Lower lobe of right lung (tissue), 2 donors: ENCODE measurements around the gene NFIC. TPM values are rescaled to one million over a fixed set of nuclear protein-coding genes. Genes with fewer than 3 reads are reported as not detected.
A peak's percentile ranks its signal among the peaks of the same experiment; 100 is the strongest.
"Not testable (repeated sequence)": the region's sequence is repeated elsewhere in the genome, so short reads cannot be mapped to it uniquely, and the experiment has no call there.

Experiments
- ATAC-seq, 2 donors: fragments of 200-7000 bp; cut with Tn5 transposase; one replicate each; pipeline ENCODE4 v1.9.1; 2020 to 2022; ENCODE audit warnings: mild to moderate bottlenecking in 2 of 2, moderate library complexity in 2 of 2
- DNase-seq: peaks from one replicate; pipeline ENCODE4 v3.0.0-alpha.2; 2020
- H3K27ac ChIP-seq: fragments of 200-600 bp; one replicate; pipeline ENCODE4 v1.8.0; 2022
- H3K27me3 ChIP-seq: fragments of 200-600 bp; one replicate; pipeline ENCODE4 v1.8.0; 2022; ENCODE audit warnings: low read depth
- H3K36me3 ChIP-seq: fragments of 200-600 bp; one replicate; pipeline ENCODE4 v1.8.0; 2022; ENCODE audit warnings: mild to moderate bottlenecking
- H3K4me1 ChIP-seq: fragments of 200-600 bp; one replicate; pipeline ENCODE4 v1.8.0; 2022
- H3K4me3 ChIP-seq: fragments of 200-600 bp; one replicate; pipeline ENCODE4 v1.8.0; 2022; ENCODE audit warnings: mild to moderate bottlenecking
- H3K9me3 ChIP-seq: fragments of 200-600 bp; one replicate; pipeline ENCODE4 v1.8.0; 2022
- CTCF ChIP-seq: fragments of 200-600 bp; IDR thresholded peaks from one replicate; pipeline ENCODE4 v1.8.0; 2022; ENCODE audit warnings: antibody characterized with exemption, mild to moderate bottlenecking
- intact Hi-C: fragments of 100-400 bp; cut with DNase I; formaldehyde crosslinking; loops from one replicate; pipeline ENCODE4 v1.11.0; 2022
- total RNA-seq: library from RNA; stranded (reverse); fragmentation: NEBNext Ultra II Directional; extraction: Animal tissue kit (Norgen Biotek cat#: 25700); gene quantifications from one replicate; pipeline ENCODE4 v1.2.1, GENCODE V29; 2021
- donor health status: DM: no; HTN: yes; CAD: no; lungs with severe emphysema.

The NFIC gene
- total RNA-seq, 1 donor from 2014 or later: 132 TPM

GRCh38 chr19:3505598-3506383 lies 139.4 kb downstream of the NFIC start, which contains the start of gene FZR1:
Gene FZR1, plus strand, starts transcription at chr19:3506311. Its CDS starts 16,679 bp downstream, at chr19:3522990.
- Histone ChIP-seq H3K4me1 (peaks cover 20% of the 10 kb centered on the region), H3K27ac (peak within 1 kb of the TSS; percentile 88), H3K4me3 (peak within 1 kb of the TSS; percentile 87), H3K9me3 (no peaks in the 10 kb centered on the region), H3K27me3 (no peaks in the 10 kb centered on the region), H3K36me3 (peaks cover 18% of the 10 kb centered on the region)
- DNase-seq: peak; percentile 99
- intact Hi-C loops: no loop called here
- ATAC-seq: peak; percentile 97 to 98
- peak; percentile 7 for TF ChIP-seq CTCF

- ATAC-seq: peak; percentile 1 to 3
- TF ChIP-seq CTCF: no peak
- peaks cover 16% of the 10 kb centered on the region for H3K4me1 ChIP-seq
- peak overlapping the region; percentile 87 for H3K4me3 ChIP-seq
- peak; percentile 69 for DNase-seq
- H3K27ac ChIP-seq: peak overlapping the region; percentile 88
- H3K9me3 ChIP-seq: no peaks in the 10 kb centered on the region
- intact Hi-C loops: no loop called here
- peaks cover 27% of the 10 kb centered on the region for H3K36me3 ChIP-seq
- no peaks in the 10 kb centered on the region for H3K27me3 ChIP-seq
Observed at GRCh38 chr19:3506384-3507340, 140.3 kb downstream of the NFIC start.

- H3K27me3 ChIP-seq: no peaks in the 10 kb centered on the region
- no peaks in the 10 kb centered on the region for H3K9me3 ChIP-seq
- peaks cover 33% of the 10 kb centered on the region for H3K36me3 ChIP-seq
- TF ChIP-seq CTCF: no peak
- intact Hi-C loops: no loop called here
- peak overlapping the region; percentile 87 for H3K4me3 ChIP-seq
- ATAC-seq (no peak), DNase-seq (no peak)
- H3K4me1 ChIP-seq: peaks cover 16% of the 10 kb centered on the region
- peak overlapping the region; percentile 6 for H3K27ac ChIP-seq
Observed at GRCh38 chr19:3507371-3508120, 141.2 kb downstream of the NFIC start.

GRCh38 chr19:3508121-3508661 lies 141.8 kb downstream of the NFIC start:
- H3K27ac ChIP-seq, DNase-seq, intact Hi-C loops, ATAC-seq, H3K4me3 ChIP-seq, H3K27me3 ChIP-seq, H3K9me3 ChIP-seq: not testable (repeated sequence)
- Histone ChIP-seq H3K36me3 (peaks cover 33% of the 10 kb centered on the region), H3K4me1 (peaks cover 16% of the 10 kb centered on the region)

- TF ChIP-seq CTCF: no peak
Observed at GRCh38 chr19:3508771-3509535, 142.6 kb downstream of the NFIC start.

More at GRCh38 chr19:3508771-3509535, 142.6 kb downstream of the NFIC start:
- Histone ChIP-seq H3K27ac (no peak overlapping the region), H3K36me3 (peaks cover 33% of the 10 kb centered on the region), H3K27me3 (no peaks in the 10 kb centered on the region), H3K9me3 (no peaks in the 10 kb centered on the region), H3K4me3 (no peak overlapping the region), H3K4me1 (peaks cover 16% of the 10 kb centered on the region)
- intact Hi-C loops: no loop called here
- DNase-seq: no peak
- ATAC-seq: no peak
